HG03469 (cell line): ENCODE results near the gene SLC19A1.

ENCODE experiments used
- ATAC-seq: cut with Tn5 transposase; IDR thresholded peaks from one replicate; pipeline ENCODE4 v1.9.1; 2021; ENCODE audit warnings: mild to moderate bottlenecking, moderate library complexity, moderate number of reproducible peaks; ENCODE audit not compliant: unreplicated experiment

SLC19A1 gene

DNA sequence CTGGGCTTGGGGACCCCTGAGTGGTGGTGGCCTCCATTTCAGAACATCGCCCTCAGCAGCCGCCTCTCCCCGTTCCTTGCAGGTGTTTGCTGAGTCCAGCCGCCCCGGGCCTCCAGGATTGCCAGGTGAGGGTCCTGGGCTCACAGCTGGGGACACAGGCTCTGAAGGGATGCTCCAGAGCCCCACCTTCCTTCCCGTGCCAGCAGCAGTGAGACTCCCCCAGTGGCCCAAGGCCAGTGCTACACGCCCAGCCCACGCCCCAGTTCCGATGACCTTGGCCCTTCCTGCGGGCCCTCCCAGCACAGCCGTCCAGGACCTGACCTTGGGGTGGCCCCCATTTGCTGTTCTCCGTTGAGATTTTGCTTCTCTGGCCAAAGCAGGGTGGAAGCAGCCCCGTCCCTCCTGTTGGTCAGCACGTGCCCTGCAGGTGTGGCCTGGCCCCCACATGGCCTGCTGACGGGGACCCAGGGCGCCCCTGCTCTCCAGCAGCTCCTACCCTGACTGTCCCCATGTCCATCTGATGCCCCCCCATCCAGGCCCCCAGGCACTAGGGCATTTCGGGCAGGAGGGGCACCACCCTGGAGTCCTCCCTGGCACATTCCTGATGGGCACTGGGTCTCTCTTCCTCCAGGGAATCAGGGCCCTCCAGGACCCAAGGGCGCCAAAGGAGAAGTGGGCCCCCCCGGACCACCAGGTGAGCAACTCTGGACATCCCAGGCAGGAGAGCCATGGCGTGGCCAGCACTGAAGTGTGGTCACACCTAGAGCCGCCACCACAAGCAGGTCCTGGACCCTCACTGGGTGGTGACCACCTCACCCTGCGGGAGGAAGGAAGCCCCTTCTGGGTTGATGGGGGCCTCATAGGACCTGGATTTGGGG, 45.0 kb downstream of the SLC19A1 start:
- ATAC-seq, result no peak

DNA sequence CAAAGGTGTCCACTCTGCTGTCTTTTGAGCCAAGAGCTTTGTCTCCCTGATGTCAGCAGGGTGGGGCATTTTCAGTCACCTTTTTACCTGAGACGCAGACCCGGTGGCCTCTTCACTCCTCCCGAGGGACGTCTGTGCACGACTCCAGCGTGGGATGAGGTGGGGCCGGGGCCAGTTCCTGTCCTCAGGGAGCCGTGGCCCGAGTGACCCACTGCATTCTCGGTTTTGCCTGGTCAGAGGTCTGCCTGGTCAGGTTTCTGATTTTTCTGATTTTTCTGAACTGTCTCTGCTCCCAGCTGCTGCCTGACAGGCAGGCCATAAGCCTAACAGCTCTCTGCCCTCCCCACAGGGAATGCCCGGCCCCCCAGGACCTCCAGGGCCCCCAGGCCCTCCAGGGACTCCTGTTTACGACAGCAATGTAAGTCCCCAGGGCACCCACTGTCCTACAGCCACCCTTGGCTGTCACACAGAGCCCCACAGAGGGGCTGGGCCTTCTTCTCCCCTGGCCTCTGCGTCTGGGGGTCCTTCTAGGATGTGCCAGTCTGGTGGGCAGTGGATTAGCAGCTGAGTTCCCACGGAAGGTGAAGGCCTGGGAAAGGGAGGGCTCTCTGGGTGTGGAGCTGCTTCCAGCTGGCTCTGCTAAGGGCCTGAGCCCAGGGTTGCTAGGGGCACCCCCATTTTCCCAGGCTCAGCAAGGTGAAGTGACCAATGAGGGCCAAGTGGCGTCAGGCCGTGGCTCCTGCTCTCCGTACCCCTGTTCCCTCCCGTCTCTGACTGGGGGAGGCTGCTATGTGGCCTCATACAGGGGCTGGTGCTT, 45.9 kb downstream of the SLC19A1 start:
- no peak for ATAC-seq

DNA sequence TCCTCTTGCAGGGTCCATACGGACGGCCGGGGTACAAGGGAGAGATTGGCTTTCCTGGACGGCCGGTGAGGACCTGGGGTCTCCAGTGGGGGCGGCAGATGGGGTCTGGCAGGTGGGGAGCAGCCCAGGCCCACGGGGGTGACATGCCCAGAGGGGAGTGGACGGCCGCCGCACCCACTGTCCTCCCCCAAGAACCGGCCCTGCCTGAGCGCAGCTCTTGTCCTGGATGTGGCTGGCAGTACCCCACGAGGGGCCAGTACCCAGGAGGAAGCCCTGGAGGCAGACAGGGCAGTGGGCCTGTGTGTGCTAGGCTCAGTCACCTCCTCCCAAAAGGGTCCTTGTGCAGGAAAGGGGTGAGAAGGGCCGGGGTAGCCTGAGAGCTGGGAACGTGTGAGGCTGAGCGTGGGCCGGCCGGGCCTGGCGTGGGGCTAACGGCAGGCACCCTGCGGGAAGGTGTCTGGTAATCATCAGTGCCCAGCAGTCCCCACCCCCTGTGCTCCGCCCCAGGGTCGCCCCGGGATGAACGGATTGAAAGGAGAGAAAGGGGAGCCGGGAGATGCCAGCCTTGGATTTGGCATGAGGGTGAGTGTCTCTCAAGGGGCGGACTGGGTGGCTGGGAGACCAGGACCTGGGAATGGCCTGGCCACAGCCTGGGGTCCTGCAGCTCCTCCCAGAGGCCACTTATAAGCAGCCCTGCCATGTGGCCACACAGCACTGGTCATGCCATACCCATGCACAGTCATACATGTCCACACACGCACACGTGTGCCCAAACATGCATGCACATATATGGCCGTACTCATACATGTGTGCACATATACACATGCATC, 47.2 kb downstream of the SLC19A1 start:
- no peak for ATAC-seq

DNA sequence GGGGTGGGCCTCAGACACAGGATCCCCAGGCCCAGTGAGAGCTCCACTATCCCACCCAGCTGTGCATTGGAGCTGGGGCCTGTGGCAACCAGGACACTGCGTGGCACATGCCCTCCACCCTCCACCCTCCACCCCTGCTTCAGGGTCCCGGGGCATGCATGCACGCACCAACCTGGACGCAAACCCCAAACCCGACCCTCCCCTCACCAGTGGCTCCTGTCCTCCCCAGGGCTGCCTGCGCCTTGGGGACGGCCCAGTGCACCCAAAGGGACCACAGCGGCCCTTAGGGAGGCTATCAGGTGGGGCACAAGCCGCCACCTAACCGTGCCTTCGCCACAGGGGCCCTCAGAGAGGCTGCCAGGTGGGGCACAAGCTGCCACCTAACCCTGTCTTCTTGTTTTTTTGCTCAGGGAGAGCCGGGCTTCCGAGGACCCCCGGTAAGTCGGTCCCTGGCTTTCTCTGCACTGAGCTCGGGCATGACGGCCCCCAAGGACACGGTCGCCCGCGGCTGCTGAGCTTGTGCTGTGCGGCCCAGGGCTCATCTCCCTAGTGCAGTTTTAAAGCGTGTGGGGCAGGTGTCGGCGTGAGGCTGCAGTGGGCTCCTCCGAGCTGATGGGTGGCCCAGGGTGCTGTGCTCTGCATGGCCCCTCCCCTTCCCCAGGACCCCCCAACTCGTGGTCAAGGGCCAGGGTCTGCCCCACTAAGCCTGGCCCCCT, 47.9 kb downstream of the SLC19A1 start:
- ATAC-seq, result no peak

DNA sequence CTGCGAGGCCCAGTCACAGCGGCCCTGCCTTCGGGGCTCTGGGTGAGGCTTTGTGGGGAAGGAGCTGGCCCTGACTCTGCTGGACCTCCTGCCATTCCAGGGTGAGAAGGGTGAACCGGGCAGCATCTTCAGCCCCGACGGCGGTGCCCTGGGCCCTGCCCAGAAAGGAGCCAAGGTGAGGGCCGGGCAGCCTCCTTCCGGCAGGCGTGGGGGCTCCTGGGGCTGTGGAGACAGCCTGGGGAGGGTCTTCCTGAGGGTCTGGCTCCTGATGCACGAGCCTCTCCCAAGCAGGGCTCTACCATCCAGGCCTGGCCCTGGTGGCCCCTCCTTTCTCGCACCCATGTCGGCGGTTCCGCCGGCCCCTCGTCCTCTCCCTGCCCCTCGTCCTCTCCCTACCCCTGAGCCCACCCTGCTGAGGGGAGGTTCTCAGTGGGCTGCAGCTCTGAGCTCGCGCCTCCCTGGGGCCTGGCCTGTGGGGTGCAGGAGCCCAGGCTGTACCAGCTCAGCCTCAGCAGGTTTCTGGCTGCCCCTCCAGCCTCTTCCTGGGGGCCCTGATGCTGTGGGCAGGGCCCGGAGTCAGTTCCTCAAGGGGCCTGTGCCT, 48.7 kb downstream of the SLC19A1 start:
- no peak for ATAC-seq

DNA sequence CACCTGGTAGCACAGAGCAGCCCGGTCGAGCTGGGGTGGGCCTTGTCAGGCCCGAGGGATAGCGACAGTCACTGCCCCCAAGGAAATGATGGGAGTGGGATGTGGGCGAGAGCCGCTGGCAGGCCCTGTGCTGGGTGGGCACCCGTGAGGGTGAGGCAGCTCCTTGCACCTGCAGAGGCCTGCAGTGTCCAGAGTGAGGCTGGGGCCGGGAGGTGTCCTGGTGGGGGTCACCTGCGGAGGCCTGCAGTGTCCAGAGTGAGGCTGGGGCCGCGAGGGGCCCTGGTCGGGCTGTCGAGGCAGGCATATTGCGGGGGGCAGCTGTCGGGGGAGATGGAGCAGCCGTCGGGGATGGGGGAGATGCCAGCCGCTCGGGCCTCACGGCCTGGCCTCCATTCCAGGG, 49.5 kb downstream of the SLC19A1 start:
- ATAC-seq, result no peak

DNA sequence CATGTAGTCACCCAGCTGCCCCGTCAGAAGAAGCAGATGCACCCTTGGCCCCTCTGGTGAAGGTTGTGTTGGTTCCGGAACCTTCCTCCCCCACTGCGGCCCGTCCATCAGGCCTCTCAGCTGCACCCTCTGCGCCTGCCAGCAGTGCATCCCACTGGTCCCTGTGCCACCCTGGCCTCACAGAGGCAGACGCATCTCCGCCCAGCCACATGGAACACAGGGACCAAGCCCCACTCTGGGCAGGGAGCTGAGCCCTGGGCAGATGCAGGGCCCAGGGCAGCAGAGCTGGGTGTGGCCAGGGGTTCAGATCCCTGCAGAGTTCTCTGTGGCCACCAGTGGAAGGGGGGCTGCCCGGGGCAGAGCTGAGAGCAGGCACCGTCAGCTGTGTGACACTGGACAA, 50.6 kb downstream of the SLC19A1 start:
- no peak for ATAC-seq

DNA sequence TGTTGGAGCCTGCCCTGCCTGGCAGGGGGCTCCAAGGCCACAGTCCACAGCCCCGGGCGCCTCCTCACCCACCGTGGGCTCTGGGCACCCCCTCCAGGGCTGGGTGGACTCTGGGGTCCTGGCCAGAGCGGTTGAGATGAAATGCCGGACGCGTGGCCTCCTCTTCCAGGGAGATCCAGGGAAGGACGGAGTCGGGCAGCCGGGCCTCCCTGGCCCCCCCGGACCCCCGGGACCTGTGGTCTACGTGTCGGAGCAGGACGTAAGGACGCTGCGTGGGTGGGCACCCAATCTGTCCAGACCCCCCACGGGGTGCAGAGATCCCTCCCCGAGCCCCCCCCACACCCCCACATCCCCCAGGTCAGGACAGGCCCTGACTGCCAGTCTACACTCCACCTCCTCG, 51.2 kb downstream of the SLC19A1 start:
- no peak for ATAC-seq

DNA sequence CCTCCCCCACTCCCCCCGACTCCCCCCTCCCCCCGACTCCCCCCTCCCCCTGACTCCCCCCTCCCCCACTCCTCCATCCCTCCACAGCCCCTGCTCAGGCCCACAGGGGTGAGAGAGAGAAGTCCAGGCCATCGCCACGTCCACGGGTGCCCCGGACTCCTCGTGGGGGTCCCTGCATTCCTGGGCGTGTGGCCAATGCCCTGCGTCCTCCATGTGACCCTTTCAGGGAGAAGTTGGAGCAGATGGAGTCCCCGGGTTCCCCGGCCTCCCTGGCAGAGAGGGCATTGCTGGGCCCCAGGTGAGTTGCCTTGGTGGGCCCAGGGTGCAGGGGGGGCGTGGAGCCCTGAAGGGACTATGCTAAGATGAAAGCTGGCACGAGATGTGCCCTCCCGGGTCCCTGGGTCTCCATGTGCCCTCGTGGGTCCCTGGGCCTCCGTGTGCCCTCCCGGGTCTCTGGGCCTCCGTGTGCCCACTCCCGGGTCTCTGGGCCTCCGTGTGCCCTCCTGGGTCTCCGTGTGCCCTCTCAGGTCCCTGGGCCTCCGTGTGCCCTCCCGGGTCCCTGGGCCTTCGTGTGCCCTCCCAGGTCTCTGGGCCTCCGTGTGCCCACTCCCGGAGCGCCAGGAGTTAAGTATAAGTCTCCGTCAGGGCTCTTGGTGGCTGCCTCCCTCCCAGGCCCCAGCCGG, 52.0 kb downstream of the SLC19A1 start:
- no peak for ATAC-seq

DNA sequence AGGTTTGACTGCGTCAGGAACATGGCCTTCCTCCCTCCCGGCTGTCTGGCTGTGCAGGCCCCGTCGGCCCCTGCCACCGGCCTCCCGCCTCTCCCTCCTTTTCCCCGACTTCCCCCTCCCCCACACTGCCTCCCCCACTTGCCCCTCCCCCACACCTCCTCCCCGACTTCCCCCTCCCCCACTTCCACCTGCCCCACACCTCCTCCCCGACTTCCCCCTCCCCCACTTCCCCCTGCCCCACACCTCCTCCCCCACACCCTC, 52.6 kb downstream of the SLC19A1 start:
- ATAC-seq, result no peak

DNA sequence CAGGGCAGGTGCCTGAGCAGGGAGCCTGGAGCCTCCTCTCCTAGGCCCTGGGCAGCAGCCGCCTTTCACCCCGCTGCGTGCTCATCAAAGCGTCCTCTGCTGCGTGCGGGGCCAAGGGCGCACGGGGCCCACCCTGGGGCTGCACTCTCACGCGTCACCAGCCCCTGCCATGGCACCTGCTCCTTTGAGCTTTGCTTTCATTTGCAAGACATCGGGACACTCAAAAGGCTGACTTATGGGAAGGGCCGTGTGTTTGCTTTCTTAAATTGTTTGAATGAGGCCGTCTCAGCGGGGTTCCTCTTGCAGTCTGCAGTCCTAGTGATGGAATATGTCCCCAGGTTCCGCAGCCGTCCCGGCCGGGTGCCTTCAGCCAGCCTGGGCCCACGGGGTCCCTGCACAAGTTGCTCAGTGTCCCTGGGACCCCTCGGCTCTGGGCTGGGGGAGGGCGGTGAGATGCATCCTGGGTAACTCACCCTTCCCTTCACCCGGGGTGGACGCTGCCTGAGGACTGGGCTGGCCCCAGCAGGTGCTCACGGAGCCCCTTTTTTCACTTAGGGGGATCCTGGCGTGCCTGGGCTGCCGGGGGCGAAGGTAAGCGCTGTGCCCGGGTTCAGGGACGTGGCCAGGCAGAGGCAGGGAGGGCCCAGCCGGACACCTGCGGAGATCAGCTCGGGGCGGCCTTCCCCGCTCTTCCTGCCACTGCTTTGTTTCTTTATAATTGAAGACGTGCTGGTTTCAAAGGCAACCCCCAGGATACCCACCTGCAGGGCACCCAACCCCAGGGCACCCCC, 53.1 kb downstream of the SLC19A1 start:
- no peak for ATAC-seq

DNA sequence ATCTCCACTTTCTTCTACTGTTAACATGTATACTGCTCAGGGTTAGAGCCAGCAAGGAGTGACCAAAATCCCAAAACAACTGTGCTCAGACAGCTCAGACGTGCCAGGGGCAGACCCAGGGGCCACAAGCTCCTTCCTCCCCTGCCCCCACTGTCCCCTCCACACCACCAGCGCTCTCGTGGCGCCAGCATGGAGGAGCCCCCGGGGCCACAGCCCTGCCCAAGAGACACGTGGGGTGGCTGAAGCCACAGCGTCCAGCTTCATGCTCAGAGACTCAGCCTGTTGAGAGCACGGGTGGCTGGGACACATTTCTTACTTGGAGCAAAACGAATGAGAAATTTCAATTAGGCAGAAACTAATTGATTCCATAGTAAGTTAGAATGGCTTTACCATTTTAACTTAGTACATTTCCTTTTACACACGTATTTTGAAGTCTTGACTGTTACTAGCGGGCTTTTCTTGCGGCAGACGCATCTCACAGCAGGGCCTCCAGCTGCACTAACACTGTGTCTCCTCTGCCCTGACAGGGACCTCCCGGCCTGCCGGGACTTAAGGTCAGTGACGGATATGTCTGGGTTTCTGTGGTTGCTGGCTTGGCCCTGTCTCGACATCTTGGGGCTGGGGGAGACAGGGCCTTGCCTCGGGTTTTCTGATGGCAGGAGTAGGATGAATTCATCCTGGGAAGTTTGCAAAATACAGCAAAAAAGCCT, 54.2 kb downstream of the SLC19A1 start:
- no peak for ATAC-seq

DNA sequence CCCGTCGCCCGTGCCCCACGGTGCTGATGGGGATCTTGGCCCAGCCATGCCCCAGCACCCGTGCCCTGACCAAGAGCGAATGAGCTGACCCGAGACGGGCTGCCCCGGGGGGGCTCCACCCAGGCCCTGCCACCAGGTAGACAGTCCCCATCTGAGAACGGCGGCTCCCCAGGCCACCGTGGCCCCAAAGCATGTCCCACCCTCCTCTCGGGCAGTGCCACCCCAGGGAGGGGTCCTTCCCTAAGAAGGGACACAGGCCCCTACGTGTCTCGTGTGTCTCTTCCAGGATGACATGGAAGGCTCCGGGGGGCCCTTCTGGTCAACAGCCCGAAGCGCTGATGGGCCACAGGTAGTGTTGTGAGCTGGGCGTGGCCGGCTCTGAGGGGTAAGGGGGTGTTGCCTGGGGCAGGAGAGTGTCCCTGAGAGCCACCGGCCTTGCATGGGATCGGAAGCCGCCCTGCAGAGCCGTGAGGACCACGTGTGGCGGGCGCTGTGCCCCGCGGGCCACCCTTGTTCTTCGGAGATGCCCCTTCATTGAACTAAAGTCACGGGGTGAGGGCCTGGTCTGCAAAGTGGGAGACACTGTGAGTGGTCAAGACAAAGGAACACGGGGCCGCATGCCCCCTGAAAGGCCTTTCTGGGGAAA, 55.0 kb downstream of the SLC19A1 start:
- no peak for ATAC-seq

DNA sequence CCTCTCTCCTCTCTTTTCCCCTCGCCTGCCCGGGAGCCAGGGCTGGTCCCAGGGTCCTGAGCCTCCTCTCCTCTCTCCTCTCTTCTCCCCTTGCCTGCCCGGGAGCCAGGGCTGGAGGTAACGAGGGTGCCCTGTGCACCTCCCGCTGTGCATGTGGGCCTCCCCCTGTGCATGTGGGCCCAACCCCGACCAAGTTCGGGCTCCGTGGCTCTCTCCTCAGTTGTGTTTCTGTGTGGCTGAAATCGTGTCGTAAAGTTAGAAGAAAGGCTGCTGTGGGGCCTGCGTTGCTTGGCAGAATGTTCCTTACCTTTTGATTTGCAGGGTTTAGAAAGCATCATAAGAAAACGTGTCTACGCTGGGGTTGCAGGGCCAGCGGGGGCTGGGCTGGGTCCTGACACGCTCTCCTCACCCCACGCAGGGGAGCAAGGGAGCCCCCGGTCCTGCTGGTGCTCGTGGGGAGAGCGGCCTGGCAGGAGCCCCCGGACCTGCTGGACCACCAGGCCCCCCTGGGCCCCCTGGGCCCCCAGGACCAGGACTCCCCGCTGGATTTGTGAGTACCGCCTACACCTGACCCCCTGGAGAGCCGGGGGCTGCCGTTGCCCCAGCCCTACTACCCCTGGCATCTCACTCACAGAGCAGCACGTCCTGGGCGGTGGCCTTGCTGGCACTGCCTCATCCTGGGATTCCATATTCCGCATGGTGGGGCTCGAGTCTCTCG, 55.6 kb downstream of the SLC19A1 start:
- ATAC-seq, result no peak

DNA sequence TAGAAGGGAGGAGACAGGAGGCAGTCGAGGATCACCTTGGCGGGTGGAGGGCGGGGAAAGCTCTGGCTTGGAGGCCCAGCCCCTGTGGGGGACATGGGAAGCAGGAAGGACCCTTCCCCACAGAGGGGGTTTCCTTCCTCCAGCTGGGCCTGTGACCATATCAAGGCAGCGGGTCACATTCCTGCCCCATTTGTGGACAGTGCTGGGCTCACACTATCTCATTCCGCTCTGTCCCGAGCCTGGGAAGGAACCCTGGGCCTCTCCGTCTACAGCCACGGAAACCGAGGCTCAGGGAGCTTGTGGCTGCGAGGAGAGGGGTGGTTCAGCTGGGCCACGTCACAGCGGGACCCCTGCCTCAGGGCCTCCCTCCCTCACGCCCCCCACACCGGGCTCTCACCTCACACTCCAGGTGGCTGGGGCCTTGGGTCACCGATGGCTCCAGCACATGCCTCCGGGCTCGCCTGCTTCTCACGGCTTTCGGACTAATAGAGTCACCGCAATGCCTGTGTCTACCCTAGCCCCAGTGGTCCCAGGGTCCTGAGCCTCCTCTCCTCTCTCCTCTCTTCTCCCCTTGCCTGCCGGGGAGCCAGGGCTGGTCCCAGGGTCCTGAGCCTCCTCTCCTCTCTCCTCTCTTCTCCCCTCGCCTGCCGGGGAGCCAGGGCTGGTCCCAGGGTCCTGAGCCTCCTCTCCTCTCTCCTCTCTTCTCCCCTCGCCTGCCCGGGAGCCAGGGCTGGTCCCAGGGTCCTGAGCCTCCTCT, 56.4 kb downstream of the SLC19A1 start:
- no peak for ATAC-seq

DNA sequence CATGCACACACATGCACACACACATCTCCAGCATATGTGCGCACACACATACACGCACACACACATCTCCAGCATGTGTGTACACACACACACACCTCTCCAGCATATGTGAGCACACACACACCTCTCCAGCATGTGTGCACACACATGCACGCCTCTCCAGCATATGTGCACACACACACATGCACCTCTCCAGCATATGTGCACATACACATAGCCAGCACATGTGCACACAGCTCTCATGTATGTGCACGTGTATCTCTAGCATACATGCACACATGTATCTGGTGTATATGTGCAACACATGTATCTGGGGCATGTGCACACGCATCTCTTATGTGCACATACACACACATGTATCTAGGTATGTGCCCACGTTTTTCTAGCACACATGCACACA, 57.9 kb downstream of the SLC19A1 start:
- ATAC-seq, result no peak
